Fibroblast of lung (primary cell): ENCODE results near the gene SH3TC1. TPM values are rescaled to one million over a fixed set of nuclear protein-coding genes. Genes with fewer than 3 reads are reported as not detected.

Source experiments
- DNase-seq, 2 donors: peaks; one replicate each; pipeline versions ENCODE4 v3.0.0 to v3.0.0-alpha.2; 2010; ENCODE audit warnings: low read depth in 2 of 2
- H2AFZ ChIP-seq: 2 replicates; pipeline ENCODE4 v1.5.1; 2012; ENCODE audit warnings: low read length, control low read depth, inconsistent platforms
- H3K27ac ChIP-seq: 2 replicates; pipeline ENCODE4 v1.5.1; 2011; ENCODE audit warnings: low read length, control low read depth; ENCODE audit not compliant: insufficient read depth
- H3K27me3 ChIP-seq: 2 replicates; pipeline ENCODE4 v1.5.1; 2011; ENCODE audit warnings: mild to moderate bottlenecking, low read length; ENCODE audit not compliant: control insufficient read depth, insufficient read depth
- H3K36me3 ChIP-seq: 2 replicates; pipeline ENCODE4 v1.5.1; 2011; ENCODE audit warnings: low read length; ENCODE audit not compliant: control insufficient read depth, insufficient read depth
- H3K4me1 ChIP-seq: 2 replicates; pipeline ENCODE4 v1.5.1; 2011; ENCODE audit warnings: low read length; ENCODE audit not compliant: control insufficient read depth, insufficient read depth; ENCODE audit errors: extremely low read depth
- H3K4me2 ChIP-seq: 2 replicates; pipeline ENCODE4 v1.5.1; 2011; ENCODE audit warnings: low read length, control low read depth; ENCODE audit not compliant: insufficient read depth; ENCODE audit errors: extremely low read depth
- H3K4me3 ChIP-seq, 4 experiments: fragments of 200-600 bp in 1 of 4; sonication (generic) in 1 of 4; replicated peaks in 1 of 4; 2 replicates each; pipeline ENCODE4 v1.5.1; 2011 to 2016; ENCODE audit warnings: low read length in 4 of 4, low read depth in 3 of 4, mild to moderate bottlenecking in 3 of 4, control low read depth in 2 of 4, inconsistent platforms in 1 of 4, mixed read lengths in 1 of 4; ENCODE audit not compliant: insufficient read depth in 1 of 4; ENCODE audit errors: control extremely low read depth in 1 of 4
- H3K79me2 ChIP-seq: 2 replicates; pipeline ENCODE4 v1.5.1; 2012; ENCODE audit warnings: mild to moderate bottlenecking, low read length, inconsistent platforms; ENCODE audit not compliant: control insufficient read depth, insufficient read depth
- H3K9ac ChIP-seq: 2 replicates; pipeline ENCODE4 v1.5.1; 2011; ENCODE audit warnings: mild to moderate bottlenecking, low read length, control low read depth; ENCODE audit not compliant: insufficient read depth
- H3K9me3 ChIP-seq: 2 replicates; pipeline ENCODE4 v1.5.1; 2012; ENCODE audit warnings: low read depth, low read length; ENCODE audit not compliant: control insufficient read depth, insufficient read depth
- H4K20me1 ChIP-seq: 2 replicates; pipeline ENCODE4 v1.5.1; 2011; ENCODE audit warnings: low read length; ENCODE audit not compliant: control insufficient read depth, insufficient read depth; ENCODE audit errors: extremely low read depth
- CTCF ChIP-seq, 2 donors: IDR thresholded peaks in 1 of 2; conservative IDR thresholded peaks in 1 of 2; 1 replicate in 1 of 2; 2 replicates in 1 of 2; pipeline ENCODE4 v1.5.1; 2011 to 2012; ENCODE audit warnings: low read length in 2 of 2, control low read depth in 1 of 2, inconsistent platforms in 1 of 2, low read depth in 1 of 2, mild to moderate bottlenecking in 1 of 2
- EZH2 ChIP-seq: IDR thresholded peaks from 2 replicates; pipeline ENCODE4 v1.5.1; 2012; ENCODE audit warnings: low read length, control low read depth, mild to moderate bottlenecking; ENCODE audit errors: missing control alignments
- polyA plus RNA-seq, 2 donors: library from polyadenylated mRNA; depleted of rRNA in 1 of 2; stranded (reverse) in 1 of 2; unstranded in 1 of 2; fragments of >200 nt; gene quantifications; 2 replicates each; pipeline ENCODE4 v1.2.1, GENCODE V29; 2011 to 2012; ENCODE audit warnings: missing spikeins in 1 of 2
- total RNA-seq: library from RNA; depleted of rRNA; stranded (reverse); fragments of >200 nt; gene quantifications from 2 replicates; pipeline ENCODE4 v1.2.1, GENCODE V29; 2014

SH3TC1 gene
- total and polyA plus RNA-seq, 2 donors (not counting 1 experiment from before 2014, with no cell fraction given): 3.3 to 11.6 TPM

DNA sequence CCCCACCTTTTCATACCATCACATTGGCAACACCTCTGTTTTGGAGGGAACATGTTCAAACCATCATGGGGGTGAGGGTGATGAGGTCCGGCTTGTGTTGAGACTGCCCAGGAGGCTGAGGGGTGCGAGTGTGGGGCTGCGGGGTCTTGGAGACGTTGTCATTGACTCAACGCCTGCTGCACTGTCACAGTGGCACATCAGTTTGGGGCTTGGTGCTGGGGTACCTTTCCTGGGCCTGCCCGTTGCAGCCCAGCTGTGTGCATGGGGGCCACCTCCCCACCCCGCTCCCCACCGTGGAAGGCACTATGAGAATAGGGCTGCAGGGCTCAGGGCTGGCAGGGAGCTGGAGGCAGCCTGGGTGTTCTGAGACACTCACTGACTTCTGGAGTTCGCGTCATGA lies 72.7 kb downstream of the SH3TC1 start:
- no peak overlapping the region for H3K4me2 ChIP-seq
- H3K9ac ChIP-seq: no peak overlapping the region
- no peaks in the 10 kb centered on the region for H4K20me1 ChIP-seq
- no peak for DNase-seq
- no peak overlapping the region for H2AFZ ChIP-seq
- peaks cover 20% of the 10 kb centered on the region for H3K27me3 ChIP-seq
- no peaks in the 10 kb centered on the region for H3K79me2 ChIP-seq
- H3K4me3 ChIP-seq: no peak overlapping the region
- H3K27ac ChIP-seq: no peak overlapping the region
- no peaks in the 10 kb centered on the region for H3K36me3 ChIP-seq
- H3K4me1 ChIP-seq: peaks cover 17% of the 10 kb centered on the region
- H3K9me3 ChIP-seq: no peaks in the 10 kb centered on the region
- no peak for TF ChIP-seq EZH2
- no peak for TF ChIP-seq CTCF (conservative IDR thresholded peaks at IDR 0.05 in 1 of 2, IDR thresholded peaks at IDR 0.05 in 1 of 2; ENCODE audit: low read depth in 1 of 2, low read length in 2 of 2)

DNA sequence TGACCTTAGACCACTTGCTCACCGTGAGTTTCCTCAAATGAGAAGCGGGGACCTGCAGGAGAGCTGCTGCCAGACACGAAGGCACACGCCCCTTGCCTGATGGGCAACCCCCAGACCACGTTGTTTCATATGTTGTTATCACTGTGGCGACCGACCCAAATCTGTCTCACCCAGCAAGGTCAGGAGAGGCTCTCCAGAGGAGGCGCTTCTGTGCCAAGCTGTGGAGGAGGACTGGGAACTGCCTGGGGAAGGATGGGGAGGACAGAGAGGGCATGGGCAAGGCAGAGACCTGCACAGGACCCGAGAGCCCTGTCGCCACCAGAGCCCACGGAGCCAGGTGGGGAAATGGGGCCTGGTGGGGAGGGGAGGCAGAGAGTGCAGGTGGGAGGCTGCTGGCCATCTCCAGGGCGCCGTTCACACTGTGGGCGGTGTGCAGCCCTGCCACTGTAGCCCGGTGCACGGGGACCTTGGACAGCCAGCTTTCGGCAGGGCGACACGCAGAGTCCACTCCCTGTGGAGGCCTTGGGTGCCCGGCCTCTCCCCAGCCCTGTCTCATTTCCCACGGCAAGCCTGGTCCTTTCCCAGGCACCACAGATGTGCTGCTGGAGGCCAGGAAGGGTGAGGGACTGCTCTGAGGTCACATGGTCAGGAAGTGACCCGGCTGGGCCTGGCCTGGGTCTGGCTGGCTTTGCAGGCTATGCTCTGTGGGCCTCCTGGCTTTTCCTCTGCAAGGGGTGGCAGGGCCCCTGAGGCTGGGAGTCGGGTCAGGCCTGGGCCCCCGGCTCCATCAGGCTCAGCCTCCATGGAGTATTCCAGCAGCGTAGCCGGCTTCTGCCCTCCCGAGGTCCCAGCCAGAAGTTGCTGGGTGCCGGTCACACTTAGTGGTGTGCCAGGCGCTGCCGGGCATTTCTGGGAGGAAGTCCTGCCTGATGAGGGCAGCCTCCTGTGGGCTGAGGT lies 73.7 kb downstream of the SH3TC1 start:
- Histone ChIP-seq H4K20me1 (no peaks in the 10 kb centered on the region), H3K27ac (no peak overlapping the region), H3K4me2 (no peak overlapping the region), H2AFZ (no peak overlapping the region), H3K9me3 (no peaks in the 10 kb centered on the region), H3K4me3 (no peak overlapping the region), H3K4me1 (peaks cover 22% of the 10 kb centered on the region), H3K9ac (no peak overlapping the region), H3K27me3 (peaks cover 20% of the 10 kb centered on the region), H3K36me3 (no peaks in the 10 kb centered on the region), H3K79me2 (no peaks in the 10 kb centered on the region)
- DNase-seq: peak in 1 of 2 donors; percentile 34
- TF ChIP-seq CTCF (conservative IDR thresholded peaks at IDR 0.05 in 1 of 2, IDR thresholded peaks at IDR 0.05 in 1 of 2; ENCODE audit: low read depth in 1 of 2, low read length in 2 of 2) (no peak), EZH2 (no peak)

- peaks cover 20% of the 10 kb centered on the region for H3K27me3 ChIP-seq
- H2AFZ ChIP-seq: no peak overlapping the region
- TF ChIP-seq CTCF (conservative IDR thresholded peaks at IDR 0.05 in 1 of 2, IDR thresholded peaks at IDR 0.05 in 1 of 2; ENCODE audit: low read depth in 1 of 2, low read length in 2 of 2): no peak
- no peak for TF ChIP-seq EZH2
- H3K4me1 ChIP-seq: peaks cover 26% of the 10 kb centered on the region
- H3K9ac ChIP-seq: no peak overlapping the region
- H3K4me2 ChIP-seq: no peak overlapping the region
- DNase-seq: no peak
- no peaks in the 10 kb centered on the region for H3K9me3 ChIP-seq
- H3K79me2 ChIP-seq: no peaks in the 10 kb centered on the region
- no peaks in the 10 kb centered on the region for H4K20me1 ChIP-seq
- H3K4me3 ChIP-seq: no peak overlapping the region
- no peaks in the 10 kb centered on the region for H3K36me3 ChIP-seq
- no peak overlapping the region for H3K27ac ChIP-seq
Observed at GRCh38 chr4:8273450-8273849, 74.4 kb downstream of the SH3TC1 start.
